WI38 (cell line): ENCODE results near the gene DDX1.

ENCODE experiments used
- H3K4me3 ChIP-seq: 2 replicates; pipeline ENCODE4 v1.5.1; 2011; ENCODE audit warnings: low read depth, mild to moderate bottlenecking, control low read depth, low read length
- TF ChIP-seq, protein P1 (sequence below): IDR thresholded peaks from 2 replicates; pipeline ENCODE4 v1.5.1; 2012; ENCODE audit warnings: low read depth, mild to moderate bottlenecking, control low read depth, low read length

Gene DDX1

DNA sequence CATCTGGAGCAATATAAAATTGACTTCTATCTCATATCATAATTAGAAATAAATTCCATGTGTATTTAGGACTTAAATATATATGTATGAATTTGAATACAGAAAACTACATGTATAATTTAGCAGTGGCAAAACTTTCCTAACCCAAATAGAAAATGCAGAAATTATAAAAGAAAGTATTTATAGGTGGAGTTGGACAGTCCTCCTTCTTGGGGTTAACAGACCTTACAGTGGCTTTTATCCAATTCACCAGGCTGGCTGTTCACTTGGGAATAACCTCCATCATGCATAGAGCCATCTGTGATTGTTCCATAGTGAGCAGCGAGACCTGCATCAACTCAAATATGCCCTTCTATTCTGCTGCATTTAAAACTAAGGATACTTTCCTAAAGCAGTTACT is 8.3 kb downstream of the DDX1 start:
- H3K4me3 ChIP-seq: no peak overlapping the region
- TF ChIP-seq, protein P1, sequence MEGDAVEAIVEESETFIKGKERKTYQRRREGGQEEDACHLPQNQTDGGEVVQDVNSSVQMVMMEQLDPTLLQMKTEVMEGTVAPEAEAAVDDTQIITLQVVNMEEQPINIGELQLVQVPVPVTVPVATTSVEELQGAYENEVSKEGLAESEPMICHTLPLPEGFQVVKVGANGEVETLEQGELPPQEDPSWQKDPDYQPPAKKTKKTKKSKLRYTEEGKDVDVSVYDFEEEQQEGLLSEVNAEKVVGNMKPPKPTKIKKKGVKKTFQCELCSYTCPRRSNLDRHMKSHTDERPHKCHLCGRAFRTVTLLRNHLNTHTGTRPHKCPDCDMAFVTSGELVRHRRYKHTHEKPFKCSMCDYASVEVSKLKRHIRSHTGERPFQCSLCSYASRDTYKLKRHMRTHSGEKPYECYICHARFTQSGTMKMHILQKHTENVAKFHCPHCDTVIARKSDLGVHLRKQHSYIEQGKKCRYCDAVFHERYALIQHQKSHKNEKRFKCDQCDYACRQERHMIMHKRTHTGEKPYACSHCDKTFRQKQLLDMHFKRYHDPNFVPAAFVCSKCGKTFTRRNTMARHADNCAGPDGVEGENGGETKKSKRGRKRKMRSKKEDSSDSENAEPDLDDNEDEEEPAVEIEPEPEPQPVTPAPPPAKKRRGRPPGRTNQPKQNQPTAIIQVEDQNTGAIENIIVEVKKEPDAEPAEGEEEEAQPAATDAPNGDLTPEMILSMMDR: no peak

DNA sequence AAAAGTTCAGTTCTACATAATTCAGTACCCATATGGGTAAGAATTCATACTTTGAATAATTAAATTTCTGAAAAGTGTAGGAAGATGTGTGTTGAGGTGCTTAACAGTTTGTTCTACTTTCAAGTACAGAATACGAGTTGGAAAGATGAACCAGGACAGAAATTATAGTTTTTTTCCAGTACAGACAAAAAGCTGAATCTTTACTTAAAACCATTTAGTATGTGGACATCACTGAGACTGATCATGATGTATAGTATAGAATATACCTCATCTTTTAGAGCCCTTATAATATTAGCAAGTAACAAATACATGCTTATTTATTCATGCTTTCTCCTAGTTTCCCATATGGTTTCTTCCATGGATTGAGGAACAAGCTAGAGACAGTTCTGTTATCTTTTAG is 10.0 kb downstream of the DDX1 start:
- H3K4me3 ChIP-seq: no peak overlapping the region
- TF ChIP-seq, protein P1: no peak

DNA sequence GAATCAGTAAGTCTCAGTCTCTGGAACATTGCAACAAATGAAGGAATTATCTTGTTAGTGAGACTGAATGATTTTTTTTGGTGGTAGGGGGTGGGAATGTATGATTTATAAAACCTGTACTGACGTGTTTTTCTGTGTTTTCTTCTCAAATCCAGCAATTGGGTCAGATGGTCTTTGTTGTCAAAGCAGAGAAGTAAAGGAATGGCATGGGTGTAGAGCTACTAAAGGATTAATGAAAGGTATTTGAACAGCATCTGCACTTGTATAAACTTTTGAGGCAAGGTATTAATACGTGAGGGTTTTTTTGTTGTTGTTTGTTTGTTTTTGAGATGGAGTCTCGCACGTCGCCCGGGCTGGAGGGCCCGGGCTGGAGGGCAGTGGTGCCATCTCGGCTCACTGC is 10.7 kb downstream of the DDX1 start:
- TF ChIP-seq, protein P1: no peak
- no peak overlapping the region for H3K4me3 ChIP-seq

- H3K4me3 ChIP-seq: no peak overlapping the region
- TF ChIP-seq, protein P1: no peak
Observed at GRCh38 chr2:15603044-15603765, 11.5 kb downstream of the DDX1 start.

DNA sequence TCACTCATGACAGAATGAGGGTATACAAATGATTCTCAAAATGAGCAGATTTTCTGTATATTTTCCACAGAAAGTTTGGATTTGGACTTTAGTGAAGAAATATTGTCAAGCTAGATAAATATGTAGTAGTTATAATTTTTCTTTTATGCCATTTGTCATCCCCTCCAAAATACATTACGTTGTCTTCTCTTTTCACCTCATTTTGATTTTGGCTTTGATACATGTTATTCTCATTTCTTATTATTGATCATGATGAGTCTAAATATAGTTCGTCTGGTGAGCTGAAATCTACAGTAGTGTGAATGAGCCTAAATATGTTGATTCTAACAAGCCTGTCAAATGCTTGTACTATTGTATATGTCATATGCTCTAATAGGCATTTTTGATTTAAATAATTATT is 12.3 kb downstream of the DDX1 start:
- H3K4me3 ChIP-seq: no peak overlapping the region
- TF ChIP-seq, protein P1: no peak

- H3K4me3 ChIP-seq: no peak overlapping the region
- TF ChIP-seq, protein P1: no peak
Observed at GRCh38 chr2:15605721-15606120, 14.1 kb downstream of the DDX1 start.

DNA sequence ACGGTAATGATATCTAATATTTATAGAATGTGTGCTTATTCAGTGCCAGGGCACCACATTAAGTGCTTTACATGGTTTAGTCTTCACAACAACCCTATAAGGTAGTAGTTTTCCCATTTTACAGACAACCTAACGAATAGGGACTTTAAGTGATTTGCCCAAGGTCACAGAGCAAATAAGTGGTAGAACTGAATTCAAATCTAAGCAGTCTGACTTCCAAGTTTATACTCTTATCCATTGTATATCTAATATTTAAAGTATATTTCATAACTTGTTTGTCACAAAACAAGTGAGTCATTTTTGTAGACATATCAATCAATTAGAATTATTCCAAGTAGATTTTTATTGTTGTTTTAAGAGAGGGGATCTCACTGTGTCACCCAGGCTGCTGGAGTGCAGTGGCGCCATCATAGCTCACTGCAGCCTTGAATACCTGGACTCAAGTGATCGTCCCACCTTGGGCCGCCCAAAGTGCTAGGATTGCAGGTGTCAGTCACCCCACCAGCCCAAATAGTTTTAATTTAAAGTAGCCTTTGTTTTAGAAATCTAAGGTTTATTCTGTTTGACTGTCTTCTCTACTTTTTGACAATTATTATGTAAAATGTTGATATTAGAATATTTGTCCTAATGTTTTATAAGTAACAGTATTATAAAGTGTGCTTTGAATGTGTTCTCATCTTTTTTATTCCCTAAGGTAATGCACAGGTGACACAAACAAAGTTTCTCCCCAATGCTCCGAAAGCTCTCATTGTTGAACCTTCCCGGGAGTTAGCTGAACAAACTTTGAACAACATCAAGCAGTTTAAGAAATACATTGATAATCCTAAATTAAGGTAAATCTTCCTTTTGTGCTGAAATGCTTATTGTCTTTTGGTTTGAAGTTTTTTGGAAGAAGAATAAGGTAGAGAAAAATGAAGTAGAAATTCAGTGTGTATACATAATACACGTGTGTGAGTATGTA is 15.1 kb downstream of the DDX1 start:
- TF ChIP-seq, protein P1: no peak
- no peak overlapping the region for H3K4me3 ChIP-seq
